ENCODE measurements around the gene KCTD2. TPM values are rescaled to one million over a fixed set of nuclear protein-coding genes. Genes with fewer than 3 reads are reported as not detected.

The KCTD2 gene
- total and polyA plus RNA-seq, 9 of the 15 experiments (the other 6 are each of a cell fraction or from before 2014, with no cell fraction given): 1.7 to 32.9 (median 15.8) TPM

DNA sequence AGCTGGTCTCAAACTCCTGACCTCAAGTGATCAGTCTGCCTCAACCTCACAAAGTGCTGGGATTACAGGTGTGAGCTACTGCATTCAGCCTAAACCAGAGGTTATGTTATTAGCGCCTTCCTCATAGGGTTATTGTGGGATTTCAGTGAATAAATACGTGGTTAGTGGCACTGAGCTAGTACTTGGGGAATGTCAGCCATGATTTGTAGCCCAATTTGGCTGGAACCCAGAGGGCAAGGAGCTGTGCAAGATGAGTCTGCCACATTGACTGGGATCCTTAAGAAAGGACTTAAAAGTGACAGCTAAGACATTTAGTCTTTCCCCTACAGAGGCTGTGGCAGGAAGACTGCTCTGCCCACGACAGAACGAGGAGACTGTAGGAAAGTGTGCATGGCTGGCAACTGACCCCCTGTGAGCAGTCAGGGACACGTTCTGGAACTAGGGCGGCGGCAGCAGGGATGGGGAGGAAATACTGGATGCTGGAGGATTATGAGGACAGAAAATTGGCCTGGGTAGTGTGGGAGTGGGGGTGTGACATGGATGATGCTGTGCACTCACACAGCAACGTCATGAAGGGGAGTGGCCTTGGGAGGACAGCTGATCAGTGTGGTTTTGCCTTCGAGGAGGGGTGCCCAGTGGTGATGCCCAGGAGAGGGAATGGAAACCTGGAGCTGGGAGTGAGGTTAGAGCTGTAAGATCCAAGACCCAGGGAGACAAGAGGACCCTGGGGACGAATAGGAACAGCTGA lies 14.9 kb upstream of the KCTD2 start:
- no peaks in the 10 kb centered on the region for H3K27me3 ChIP-seq (ENCODE audit: control insufficient read depth in 2 of 2, insufficient read depth in 2 of 2, low read length in 2 of 2)
- no peaks in the 10 kb centered on the region for H4K20me1 ChIP-seq (replicated peaks; ENCODE audit: control insufficient read depth, insufficient read depth, low read length)
- H3K9me1 ChIP-seq (ENCODE audit: control insufficient read depth, insufficient read depth, low read length): no peaks in the 10 kb centered on the region
- FAIRE-seq (no peak), ATAC-seq (no peak), DNase-seq (ENCODE audit: extremely low read depth in 1 of 4, low spot score in 3 of 4) (peak; percentile 59 to 65 (median 63))
- H3K4me1 ChIP-seq (replicated peaks in 1 of 2; ENCODE audit: control insufficient read depth in 2 of 2, insufficient read depth in 2 of 2, low read length in 2 of 2): peaks cover 31 to 33% of the 10 kb centered on the region in 2 experiments
- no peaks in the 10 kb centered on the region for H3K36me3 ChIP-seq (ENCODE audit: control insufficient read depth, insufficient read depth, low read length)
- CTCF ChIA-PET (ENCODE audit: low intra/inter-chr PET ratio): interaction anchor here (0.7 kb wide), 1 partner anchor 239 kb away, joined by 3 read pairs; no protein-coding TSS in a partner anchor
- intact Hi-C loops (cut with micrococcal nuclease) (loop anchor here (10.0 kb wide), 1 partner anchor 157 kb away; the partner anchor contains the start of gene FDXR), in situ Hi-C loops (cut with MboI) (no loop called here)
- no TSS peak for BruUV-seq (replicated peaks)
- peaks cover 12% of the 10 kb centered on the region for H3K9me3 ChIP-seq (replicated peaks; ENCODE audit: control insufficient read depth, insufficient read depth, low read depth, low read length)
- no peak overlapping the region for H3K27ac ChIP-seq (ENCODE audit: extremely low read depth, low read depth, low read length)
- WGBS (ENCODE audit: insufficient coverage, low coverage, missing lambda C conversion rate): 25% methylated on average over 10 of the region's 10 CpGs
- POLR2A ChIA-PET: interaction anchor here (0.5 to 1.4 kb wide), 5 partner anchors 17 to 96 kb away, joined by 3 to 4 read pairs (median 3); partner anchors contain the start of genes CDR2L and MRPL58
- peak overlapping the region; percentile 4; the same call in 1 of the 2 replicates for H3K4me3 ChIP-seq
- peak overlapping the region in 1 of 2 experiments; percentile 1; a peak in 1 of 4 replicates for H3K9ac ChIP-seq (ENCODE audit: insufficient read depth in 1 of 2, low read depth in 2 of 2, low read length in 2 of 2)
- H2AFZ ChIP-seq (ENCODE audit: low read depth, low read length): peak overlapping the region; percentile 74
- H3K79me2 ChIP-seq (ENCODE audit: control insufficient read depth, insufficient read depth, low read length): no peaks in the 10 kb centered on the region
- H3K4me2 ChIP-seq (ENCODE audit: insufficient read depth, low read length): peak overlapping the region; percentile 98
- no peak for TF ChIP-seq POLR2G (IDR thresholded peaks at IDR 0.05; ENCODE audit: low read depth, low read length)
- no peak for TF ChIP-seq ATF1 (CRISPR knock-in tag; IDR thresholded peaks at IDR 0.05)
- peak; percentile 72 for TF ChIP-seq ATF1 (tag; IDR thresholded peaks at IDR 0.05)
- TF ChIP-seq C11orf30 (IDR thresholded peaks at IDR 0.05; ENCODE audit: low read depth): 0 out of 2 replicates have a peak, but pooled peaks have one; percentile 11
- TF ChIP-seq, protein P1, sequence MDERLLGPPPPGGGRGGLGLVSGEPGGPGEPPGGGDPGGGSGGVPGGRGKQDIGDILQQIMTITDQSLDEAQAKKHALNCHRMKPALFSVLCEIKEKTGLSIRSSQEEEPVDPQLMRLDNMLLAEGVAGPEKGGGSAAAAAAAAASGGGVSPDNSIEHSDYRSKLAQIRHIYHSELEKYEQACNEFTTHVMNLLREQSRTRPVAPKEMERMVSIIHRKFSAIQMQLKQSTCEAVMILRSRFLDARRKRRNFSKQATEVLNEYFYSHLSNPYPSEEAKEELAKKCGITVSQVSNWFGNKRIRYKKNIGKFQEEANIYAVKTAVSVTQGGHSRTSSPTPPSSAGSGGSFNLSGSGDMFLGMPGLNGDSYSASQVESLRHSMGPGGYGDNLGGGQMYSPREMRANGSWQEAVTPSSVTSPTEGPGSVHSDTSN (CRISPR knock-in tag; IDR thresholded peaks at IDR 0.05; ENCODE audit: low read depth): no peak
- TF ChIP-seq, protein P1 (tag; conservative IDR thresholded peaks at IDR 0.05; ENCODE audit: low read depth): peak; percentile 70
- no peak for TF ChIP-seq ZNF778 (CRISPR knock-in tag; IDR thresholded peaks at IDR 0.05)
- peak; percentile 62; the same call in 1 of the 2 replicates for TF ChIP-seq ZNF740 (CRISPR knock-in tag; IDR thresholded peaks at IDR 0.05)
- TF ChIP-seq ZNF740 (tag; IDR thresholded peaks at IDR 0.05): no peak
- peak; percentile 30 for TF ChIP-seq MEIS2 (IDR thresholded peaks at IDR 0.05; ENCODE audit: partially characterized antibody)
- TF ChIP-seq CBX5 (IDR thresholded peaks at IDR 0.05; ENCODE audit: borderline replicate concordance, low read depth): no peak
- TF ChIP-seq, protein P2, sequence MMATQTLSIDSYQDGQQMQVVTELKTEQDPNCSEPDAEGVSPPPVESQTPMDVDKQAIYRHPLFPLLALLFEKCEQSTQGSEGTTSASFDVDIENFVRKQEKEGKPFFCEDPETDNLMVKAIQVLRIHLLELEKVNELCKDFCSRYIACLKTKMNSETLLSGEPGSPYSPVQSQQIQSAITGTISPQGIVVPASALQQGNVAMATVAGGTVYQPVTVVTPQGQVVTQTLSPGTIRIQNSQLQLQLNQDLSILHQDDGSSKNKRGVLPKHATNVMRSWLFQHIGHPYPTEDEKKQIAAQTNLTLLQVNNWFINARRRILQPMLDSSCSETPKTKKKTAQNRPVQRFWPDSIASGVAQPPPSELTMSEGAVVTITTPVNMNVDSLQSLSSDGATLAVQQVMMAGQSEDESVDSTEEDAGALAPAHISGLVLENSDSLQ (IDR thresholded peaks at IDR 0.05): peak; percentile 15; the same call in 1 of the 2 replicates
- TF ChIP-seq RCOR1 (IDR thresholded peaks at IDR 0.05; ENCODE audit: borderline replicate concordance in 1 of 2, low read depth in 2 of 2, low read length in 2 of 2): peak in 1 of 2 experiments; percentile 46; a peak in 1 of 4 replicates
- TF ChIP-seq, protein P3, sequence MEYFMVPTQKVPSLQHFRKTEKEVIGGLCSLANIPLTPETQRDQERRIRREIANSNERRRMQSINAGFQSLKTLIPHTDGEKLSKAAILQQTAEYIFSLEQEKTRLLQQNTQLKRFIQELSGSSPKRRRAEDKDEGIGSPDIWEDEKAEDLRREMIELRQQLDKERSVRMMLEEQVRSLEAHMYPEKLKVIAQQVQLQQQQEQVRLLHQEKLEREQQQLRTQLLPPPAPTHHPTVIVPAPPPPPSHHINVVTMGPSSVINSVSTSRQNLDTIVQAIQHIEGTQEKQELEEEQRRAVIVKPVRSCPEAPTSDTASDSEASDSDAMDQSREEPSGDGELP (CRISPR knock-in tag; IDR thresholded peaks at IDR 0.05; ENCODE audit: borderline replicate concordance): peak; percentile 95
- TF ChIP-seq CREM (IDR thresholded peaks at IDR 0.05; ENCODE audit: low read depth): peak; percentile 89
- TF ChIP-seq PCBP2 (IDR thresholded peaks at IDR 0.05; ENCODE audit: low read depth, low read length, poor library complexity, severe bottlenecking): no peak
